ENCODE measurements around the gene MOV10L1.

The MOV10L1 gene

GRCh38 chr22:50173311-50173982, 83.6 kb downstream of the MOV10L1 start:
- DNase-seq, result no peak

- no peak for DNase-seq
These were observed 84.2 kb downstream of the MOV10L1 start for GRCh38 chr22:50173983-50174355.

GRCh38 chr22:50174382-50175190, 84.8 kb downstream of the MOV10L1 start:
- no peak for DNase-seq

- DNase-seq, result no peak
These were observed 85.3 kb downstream of the MOV10L1 start for GRCh38 chr22:50175191-50175461.

GRCh38 chr22:50175921-50176849, 86.4 kb downstream of the MOV10L1 start:
- DNase-seq, result no peak

GRCh38 chr22:50176850-50177536, 87.2 kb downstream of the MOV10L1 start:
- DNase-seq, result no peak

- no peak for DNase-seq
These were observed 88.0 kb downstream of the MOV10L1 start for GRCh38 chr22:50177537-50178470.

- no peak for DNase-seq
These were observed 88.7 kb downstream of the MOV10L1 start for GRCh38 chr22:50178471-50178864.

- DNase-seq, result no peak
These were observed 89.4 kb downstream of the MOV10L1 start for GRCh38 chr22:50178871-50179869.

- DNase-seq, result no peak
These were observed 90.3 kb downstream of the MOV10L1 start for GRCh38 chr22:50179937-50180726.

GRCh38 chr22:50180727-50181521, 91.1 kb downstream of the MOV10L1 start:
- no peak for DNase-seq

GRCh38 chr22:50182176-50183081, 92.6 kb downstream of the MOV10L1 start:
- DNase-seq, result peak in 1 of 58 donors; percentile 22

GRCh38 chr22:50183141-50183971, 93.5 kb downstream of the MOV10L1 start:
- no peak for DNase-seq

- DNase-seq, result peak in 4 of 58 donors; percentile 26 to 55 (median 37)
These were observed 94.4 kb downstream of the MOV10L1 start for GRCh38 chr22:50184004-50184901.

All from anterior cingulate cortex (tissue), 58 donors.